H1 (cell line): ENCODE data around the gene BEST3. TPM values are rescaled to one million over a fixed set of nuclear protein-coding genes. Genes with fewer than 3 reads are reported as not detected.

Experiments used
- CTCF ChIA-PET: fragments of 300-600 bp; sonication (Branson Sonifier 250); formaldehyde crosslinking; loops from one replicate; lab custom pipeline; 2021; ENCODE audit not compliant: partially characterized antibody; lab: Charles Lee
- POLR2A ChIA-PET: fragments of 300-600 bp; sonication (Branson Sonifier 250); formaldehyde crosslinking; loops from one replicate; lab custom pipeline; 2021; ENCODE audit warnings: inconsistent platforms; ENCODE audit not compliant: partially characterized antibody; lab: Charles Lee
- DNase-seq, 2 experiments: peaks; one replicate each; pipeline versions ENCODE4 v3.0.0 to v3.0.0-alpha.2; 2010 to 2022; ENCODE audit warnings: low spot score in 2 of 2, low read depth in 1 of 2, mixed read lengths in 1 of 2
- FAIRE-seq: peaks from 2 replicates; lab custom pipeline; 2011; peaks lifted over from hg19 to GRCh38; lab: Jason Lieb, UNC
- H2AFZ ChIP-seq: 2 replicates; pipeline ENCODE4 v1.8.1; 2012; ENCODE audit warnings: low read length, inconsistent platforms
- H2AK5ac ChIP-seq: 2 replicates; pipeline ENCODE4 v1.6.1; 2013; ENCODE audit warnings: low read depth, low read length
- H2BK120ac ChIP-seq: replicated peaks from 2 replicates; pipeline ENCODE3; 2013; ENCODE audit warnings: low read depth, low read length, inconsistent platforms
- H2BK12ac ChIP-seq: 2 replicates; pipeline ENCODE4 v1.6.1; 2013; ENCODE audit warnings: low read depth, low read length
- H2BK15ac ChIP-seq: 2 replicates; pipeline ENCODE4 v1.6.1; 2013; ENCODE audit warnings: low read length
- H2BK20ac ChIP-seq: 2 replicates; pipeline ENCODE4 v1.6.1; 2013; ENCODE audit warnings: low read length
- H2BK5ac ChIP-seq: 2 replicates; pipeline ENCODE4 v1.6.1; 2013; ENCODE audit warnings: low read depth, low read length
- H3K14ac ChIP-seq: 2 replicates; pipeline ENCODE4 v1.6.1; 2013; ENCODE audit warnings: inconsistent platforms; ENCODE audit not compliant: insufficient read length
- H3K18ac ChIP-seq: 2 replicates; pipeline ENCODE4 v1.6.1; 2013; ENCODE audit warnings: low read length; ENCODE audit errors: extremely low read depth
- H3K23ac ChIP-seq: 2 replicates; pipeline ENCODE4 v1.6.1; 2013; ENCODE audit warnings: inconsistent platforms; ENCODE audit not compliant: insufficient read length
- H3K23me2 ChIP-seq: 2 replicates; pipeline ENCODE4 v1.6.1; 2013; ENCODE audit warnings: low read depth, low read length
- H3K27ac ChIP-seq: 2 replicates; pipeline ENCODE4 v1.6.1; 2011; ENCODE audit warnings: low read depth, low read length, inconsistent platforms
- H3K27me3 ChIP-seq, 4 experiments: replicated peaks in 1 of 4; 1 replicate in 1 of 4; 2 replicates in 3 of 4; pipeline versions ENCODE4 v1.6.1 to v1.8.1; 2011 to 2013; ENCODE audit warnings: low read length in 3 of 4, mild to moderate bottlenecking in 3 of 4, inconsistent platforms in 2 of 4, mixed read lengths in 2 of 4, moderate library complexity in 1 of 4; ENCODE audit not compliant: control insufficient read depth in 3 of 4, insufficient read depth in 3 of 4; ENCODE audit errors: extremely low read depth in 1 of 4
- H3K36me3 ChIP-seq, 4 experiments: 2 replicates each; pipeline versions ENCODE4 v1.6.1 to v1.8.1; 2011 to 2013; ENCODE audit warnings: mild to moderate bottlenecking in 4 of 4, low read length in 3 of 4, moderate library complexity in 2 of 4, control low read depth in 1 of 4, inconsistent platforms in 1 of 4; ENCODE audit not compliant: insufficient read depth in 4 of 4, control insufficient read depth in 2 of 4
- H3K4ac ChIP-seq: replicated peaks from 2 replicates; pipeline ENCODE3; 2013; ENCODE audit warnings: low read length, low read depth, mixed read lengths, inconsistent platforms; ENCODE audit not compliant: insufficient read length
- H3K4me1 ChIP-seq, 4 experiments: replicated peaks in 1 of 4; 1 replicate in 1 of 4; 2 replicates in 3 of 4; pipeline versions ENCODE4 v1.6.1 to v1.8.1; 2011 to 2013; ENCODE audit warnings: low read length in 3 of 4, inconsistent platforms in 2 of 4, mixed read lengths in 1 of 4; ENCODE audit not compliant: insufficient read depth in 4 of 4, control insufficient read depth in 3 of 4
- H3K4me2 ChIP-seq, 2 experiments: 2 replicates each; pipeline versions ENCODE4 v1.6.1 to v1.8.1; 2011 to 2013; ENCODE audit warnings: low read depth in 2 of 2, low read length in 2 of 2, control low read depth in 1 of 2, inconsistent platforms in 1 of 2, mild to moderate bottlenecking in 1 of 2; ENCODE audit not compliant: insufficient read depth in 1 of 2
- H3K4me3 ChIP-seq, 4 experiments: fragments of 200-600, 300-600 bp in 1 of 4; sonication (generic), shearing (Covaris generic), sonication (Bioruptor Twin) in 1 of 4; 2 replicates each; pipeline versions ENCODE4 v1.5.1 to v1.8.1; 2011 to 2016; ENCODE audit warnings: low read length in 4 of 4, low read depth in 3 of 4, control low read depth in 2 of 4, inconsistent platforms in 2 of 4, mild to moderate bottlenecking in 2 of 4, mixed read lengths in 1 of 4, moderate library complexity in 1 of 4; ENCODE audit not compliant: insufficient read depth in 2 of 4; ENCODE audit errors: extremely low read depth in 1 of 4
- H3K56ac ChIP-seq: replicated peaks from 2 replicates; pipeline ENCODE3; 2013; ENCODE audit warnings: low read depth, mild to moderate bottlenecking, mixed read lengths, low read length, inconsistent platforms; ENCODE audit not compliant: insufficient read length
- H3K79me1 ChIP-seq: 2 replicates; pipeline ENCODE4 v1.6.1; 2013; ENCODE audit warnings: low read depth, low read length, control low read depth
- H3K79me2 ChIP-seq, 2 experiments: 2 replicates each; pipeline versions ENCODE4 v1.6.1 to v1.8.1; 2012 to 2013; ENCODE audit warnings: low read length in 2 of 2, mild to moderate bottlenecking in 2 of 2, inconsistent platforms in 1 of 2; ENCODE audit not compliant: insufficient read depth in 2 of 2, control insufficient read depth in 1 of 2
- H3K9ac ChIP-seq, 4 experiments: replicated peaks in 1 of 4; 1 replicate in 1 of 4; 2 replicates in 3 of 4; pipeline versions ENCODE4 v1.6.1 to v1.8.1; 2011 to 2013; ENCODE audit warnings: low read depth in 3 of 4, low read length in 3 of 4, control low read depth in 2 of 4, mild to moderate bottlenecking in 2 of 4, moderate library complexity in 2 of 4, inconsistent platforms in 1 of 4; ENCODE audit errors: extremely low read depth in 1 of 4
- H3K9me3 ChIP-seq, 2 experiments: 2 replicates each; pipeline versions ENCODE4 v1.6.1 to v1.8.1; 2012 to 2013; ENCODE audit warnings: mild to moderate bottlenecking in 2 of 2, moderate library complexity in 2 of 2, control low read depth in 1 of 2, inconsistent platforms in 1 of 2, low read depth in 1 of 2, low read length in 1 of 2, mixed read lengths in 1 of 2; ENCODE audit not compliant: insufficient read depth in 2 of 2
- H4K20me1 ChIP-seq, 2 experiments: replicated peaks in 1 of 2; 2 replicates each; pipeline versions ENCODE3 to v1.8.1; 2011 to 2013; ENCODE audit warnings: inconsistent platforms in 2 of 2, low read length in 2 of 2, mild to moderate bottlenecking in 1 of 2; ENCODE audit not compliant: insufficient read depth in 2 of 2, control insufficient read depth in 1 of 2
- H4K5ac ChIP-seq: 2 replicates; pipeline ENCODE4 v1.6.1; 2013; ENCODE audit warnings: low read length, low read depth, mixed read lengths, inconsistent platforms; ENCODE audit not compliant: insufficient read length
- H4K8ac ChIP-seq: 2 replicates; pipeline ENCODE4 v1.8.0; 2013; ENCODE audit warnings: mild to moderate bottlenecking, moderate library complexity, low read length, inconsistent platforms; ENCODE audit not compliant: insufficient read depth; ENCODE audit errors: extremely low read depth
- H4K91ac ChIP-seq: replicated peaks from 2 replicates; pipeline ENCODE3; 2013; ENCODE audit warnings: low read length, mixed read lengths, inconsistent platforms; ENCODE audit not compliant: insufficient read length
- CREB1 ChIP-seq: IDR thresholded peaks from 2 replicates; pipeline ENCODE4 v1.6.1; 2012; ENCODE audit warnings: inconsistent platforms
- EGR1 ChIP-seq: IDR thresholded peaks from 2 replicates; pipeline ENCODE4 v1.6.1; 2011; ENCODE audit warnings: low read depth, low read length, borderline replicate concordance
- FOSL1 ChIP-seq: IDR thresholded peaks from 2 replicates; pipeline ENCODE4 v1.6.1; 2011; ENCODE audit warnings: mild to moderate bottlenecking, low read depth, low read length, moderate library complexity; ENCODE audit not compliant: insufficient read depth
- GABPA ChIP-seq: IDR thresholded peaks from 2 replicates; pipeline ENCODE4 v1.6.1; 2011; ENCODE audit warnings: mild to moderate bottlenecking, low read length, moderate library complexity, borderline replicate concordance; ENCODE audit not compliant: insufficient read depth
- KDM5A ChIP-seq: fragments of 200-600 bp; IDR thresholded peaks from 2 replicates; pipeline ENCODE4 v1.7.1; 2012; ENCODE audit warnings: mild to moderate bottlenecking, low read length, inconsistent platforms, mixed read lengths
- MAFK ChIP-seq: IDR thresholded peaks from 2 replicates; pipeline ENCODE4 v1.6.1; 2012; ENCODE audit warnings: low read depth, mild to moderate bottlenecking, improper control_type of control experiment, low read length
- MAX ChIP-seq: IDR thresholded peaks from 2 replicates; pipeline ENCODE4 v1.6.1; 2012; ENCODE audit warnings: inconsistent platforms
- POLR2A ChIP-seq, 2 experiments: IDR thresholded peaks; 1 replicate in 1 of 2; 2 replicates in 1 of 2; pipeline ENCODE4 v1.6.1; 2011; ENCODE audit warnings: low read depth in 2 of 2, low read length in 2 of 2, mild to moderate bottlenecking in 2 of 2; ENCODE audit errors: control extremely low read depth in 1 of 2
- POLR2AphosphoS5 ChIP-seq: IDR thresholded peaks from 2 replicates; pipeline ENCODE4 v1.6.1; 2011; ENCODE audit warnings: low read depth, low read length
- RBBP5 ChIP-seq: IDR thresholded peaks from 2 replicates; pipeline ENCODE4 v1.7.1; 2012; ENCODE audit warnings: low read depth, mild to moderate bottlenecking, inconsistent platforms, low read length, moderate library complexity, borderline replicate concordance
- SP1 ChIP-seq: IDR thresholded peaks from 2 replicates; pipeline ENCODE4 v1.6.1; 2011; ENCODE audit warnings: low read depth, low read length
- YY1 ChIP-seq: IDR thresholded peaks from 2 replicates; pipeline ENCODE4 v1.6.1; 2011; ENCODE audit warnings: low read depth, mild to moderate bottlenecking, low read length
- WGBS, 2 experiments: shearing (Covaris generic) in 1 of 2; methylation state at CpG; one replicate each; pipeline versions ENCODE4 v1.1.6 to v1.1.7; 2013 to 2015; ENCODE audit warnings: low lambda C conversion rate in 2 of 2, mixed read lengths in 2 of 2, inconsistent platforms in 1 of 2, low coverage in 1 of 2, missing lambda C conversion rate in 1 of 2; ENCODE audit not compliant: insufficient replicate concordance in 2 of 2, insufficient coverage in 1 of 2, insufficient read length in 1 of 2; ENCODE audit errors: extremely low coverage in 1 of 2, missing lambda C conversion rate in 1 of 2; 5-methylcytosine and 5-hydroxymethylcytosine counted together
- polyA plus RNA-seq, 7 experiments: library from polyadenylated mRNA; depleted of rRNA in 3 of 7; stranded (reverse) in 5 of 7; unstranded in 2 of 7; fragments of >200 nt in 5 of 7; fragments of 200-250 nt in 2 of 7; gene quantifications; 1 replicate in 5 of 7; 2 replicates in 1 of 7; 4 replicates in 1 of 7; pipeline versions ENCODE4 v1.2.1 to v1.2.3, GENCODE V29; 2011 to 2013; ENCODE audit warnings: missing spikeins in 2 of 7, mixed read lengths in 2 of 7
- total RNA-seq: library from RNA; stranded (reverse); fragmentation: NEBNext Ultra II Directional; extraction: Animal tissue kit (Norgen Biotek cat#: 25700); gene quantifications from 2 replicates; pipeline ENCODE4 v1.2.1, GENCODE V29; 2021

Gene BEST3
- total and polyA plus RNA-seq, 2 of the 8 experiments (the other 6 are each of a cell fraction or from before 2014, with no cell fraction given), result 0.17 TPM; not detected in 1

- ChIA-PET POLR2A (no interaction called here), CTCF (interaction anchor here (0.8 to 1.5 kb wide), 2 partner anchors 20 to 44 kb away, joined by 3 to 4 read pairs; no protein-coding TSS in a partner anchor)
- no peak overlapping the region for H3K18ac ChIP-seq
- no peak for TF ChIP-seq KDM5A
- TF ChIP-seq SP1, result no peak
- TF ChIP-seq FOSL1, result no peak
- TF ChIP-seq MAX, result no peak
- no peak for TF ChIP-seq RBBP5
- TF ChIP-seq GABPA, result no peak
- no peak for TF ChIP-seq YY1
- no peak for TF ChIP-seq CREB1
- no peak for TF ChIP-seq POLR2AphosphoS5
- TF ChIP-seq POLR2A (IDR thresholded peaks at IDR 0.05; ENCODE audit: control extremely low read depth in 1 of 2, low read depth in 2 of 2, low read length in 2 of 2), result no peak
- TF ChIP-seq EGR1, result no peak
- no peak for TF ChIP-seq MAFK
- H3K4me2 ChIP-seq, result no peak overlapping the region
- H3K27me3 ChIP-seq, result no peaks in the 10 kb centered on the region
- FAIRE-seq (no peak), DNase-seq (no peak)
- H3K79me1 ChIP-seq, result no peaks in the 10 kb centered on the region
- no peak overlapping the region for H3K9ac ChIP-seq
- no peak overlapping the region for H2BK15ac ChIP-seq
- H3K36me3 ChIP-seq, result no peaks in the 10 kb centered on the region; a peak in 1 of 8 replicates
- no peak overlapping the region for H2BK20ac ChIP-seq
- no peak overlapping the region for H2BK12ac ChIP-seq
- no peak overlapping the region for H3K4ac ChIP-seq
- no peak overlapping the region for H2AFZ ChIP-seq
- H3K9me3 ChIP-seq, result no peaks in the 10 kb centered on the region
- H4K8ac ChIP-seq, result no peak overlapping the region
- 85% methylated on average over 7 of the region's 7 CpGs; no CpG with 5 or more reads in 1 of the 2 experiments for WGBS, 2 experiments
- no peaks in the 10 kb centered on the region for H4K20me1 ChIP-seq
- no peak overlapping the region for H3K14ac ChIP-seq
- no peaks in the 10 kb centered on the region for H3K79me2 ChIP-seq
- H2AK5ac ChIP-seq, result no peak overlapping the region
- H3K56ac ChIP-seq, result no peak overlapping the region
- no peak overlapping the region for H4K5ac ChIP-seq
- H2BK120ac ChIP-seq, result no peak overlapping the region
- H4K91ac ChIP-seq, result no peak overlapping the region
- peaks cover 0 to 7% (median 3%) of the 10 kb centered on the region in 4 experiments; a peak in 3 of 7 replicates for H3K4me1 ChIP-seq
- H3K27ac ChIP-seq, result no peak overlapping the region
- H3K23ac ChIP-seq, result no peak overlapping the region
- H3K23me2 ChIP-seq, result no peaks in the 10 kb centered on the region
- H2BK5ac ChIP-seq, result no peak overlapping the region
- H3K4me3 ChIP-seq, result no peak overlapping the region
Observed at GRCh38 chr12:69694123-69694522, 5.0 kb downstream of the BEST3 start.
